HG03025 (cell line): ENCODE results near the gene CUEDC1.
A peak's percentile ranks its signal among the peaks of the same experiment; 100 is the strongest.

Experiments
- ATAC-seq: cut with Tn5 transposase; IDR thresholded peaks from one replicate; pipeline ENCODE4 v1.9.1; 2021; ENCODE audit warnings: mild to moderate bottlenecking, moderate library complexity; ENCODE audit not compliant: unreplicated experiment, low FRiP score

The CUEDC1 gene

GRCh38 chr17:57955183-57955931, at the start of gene CUEDC1:
Gene CUEDC1 (minus strand): TSS chr17:57955412. CDS start chr17:57885564, 69,848 bp downstream.
- ATAC-seq, result no peak

GRCh38 chr17:58004060-58004459, 48.8 kb upstream of the CUEDC1 start:
- no peak for ATAC-seq

GRCh38 chr17:58002973-58003372, 47.8 kb upstream of the CUEDC1 start:
- ATAC-seq, result no peak

- no peak for ATAC-seq
These were observed 47.1 kb upstream of the CUEDC1 start for GRCh38 chr17:58002154-58002948.

GRCh38 chr17:58001461-58002124, 46.4 kb upstream of the CUEDC1 start:
- no peak for ATAC-seq

GRCh38 chr17:57999496-58000017, 44.3 kb upstream of the CUEDC1 start:
- ATAC-seq, result no peak

GRCh38 chr17:57999010-57999495, 43.8 kb upstream of the CUEDC1 start:
- no peak for ATAC-seq

GRCh38 chr17:57997085-57997809, 42.0 kb upstream of the CUEDC1 start:
- ATAC-seq, result no peak

- no peak for ATAC-seq
These were observed 40.1 kb upstream of the CUEDC1 start for GRCh38 chr17:57995076-57995956.

GRCh38 chr17:57994436-57994835, 39.2 kb upstream of the CUEDC1 start:
- no peak for ATAC-seq

GRCh38 chr17:57993471-57994365, 38.5 kb upstream of the CUEDC1 start:
- no peak for ATAC-seq

- no peak for ATAC-seq
These were observed 36.3 kb upstream of the CUEDC1 start for GRCh38 chr17:57991537-57991936.

- no peak for ATAC-seq
These were observed 34.8 kb upstream of the CUEDC1 start for GRCh38 chr17:57990037-57990436.

- ATAC-seq, result peak; percentile 69
These were observed 33.4 kb upstream of the CUEDC1 start for GRCh38 chr17:57988301-57989250.

- ATAC-seq, result peak; percentile 46
These were observed 32.5 kb upstream of the CUEDC1 start, which contains the start of gene VEZF1 for GRCh38 chr17:57987581-57988300. Gene VEZF1 (minus strand): TSS chr17:57988254. CDS start chr17:57988111, 143 bp downstream.

- ATAC-seq, result peak; percentile 7
These were observed 31.8 kb upstream of the CUEDC1 start for GRCh38 chr17:57986841-57987580.
